ENCODE results near the gene GFER. TPM values are rescaled to one million over a fixed set of nuclear protein-coding genes. Genes with fewer than 3 reads are reported as not detected.

Gene GFER
- total and polyA plus RNA-seq, 5 donors from 2014 or later, result 18.4 to 45.5 (median 35.9) TPM

GRCh38 chr16:1942047-1942809 is 41.8 kb upstream of the GFER start:
- Mint-ChIP-seq H3K36me3 (no peaks in the 10 kb centered on the region), H3K4me1 (peaks cover 0 to 29% (median 9%) of the 10 kb centered on the region in 4 donors), H3K4me3 (peak overlapping the region; percentile 85 to 96 (median 88)), H3K9me3 (no peaks in the 10 kb centered on the region), H3K27ac (no peak overlapping the region), H3K27me3 (no peaks in the 10 kb centered on the region)
- no peaks in the 10 kb centered on the region for H3K9me3 ChIP-seq (ENCODE audit: control insufficient read depth in 2 of 2, low read length in 2 of 2)
- H3K36me3 ChIP-seq (ENCODE audit: control insufficient read depth, insufficient read depth, low read length), result peaks cover 8% of the 10 kb centered on the region
- peak overlapping the region; percentile 37 for H3K4me3 ChIP-seq (ENCODE audit: low read depth, low read length)
- no peaks in the 10 kb centered on the region for H3K27me3 ChIP-seq (ENCODE audit: control insufficient read depth, insufficient read depth, low read length)
- ATAC-seq (ENCODE audit: low read depth in 2 of 2) (no peak), DNase-seq (peak in 1 of 3 donors; percentile 61)
- H3K4me1 ChIP-seq (ENCODE audit: control insufficient read depth, insufficient read depth, low read length, poor library complexity, severe bottlenecking), result peaks cover 23% of the 10 kb centered on the region
- H3K27ac ChIP-seq (ENCODE audit: insufficient read depth, low read length, poor library complexity, severe bottlenecking), result no peak overlapping the region

GRCh38 chr16:1942810-1943726 is 40.9 kb upstream of the GFER start, which contains the start of gene MSRB1:
MSRB1 (minus strand) TSS chr16:1943199; CDS start chr16:1943156, 43 bp downstream.
- peak within 1 kb of the TSS in 2 of 3 donors; percentile 71 to 85 for H3K27ac Mint-ChIP-seq
- H3K36me3 ChIP-seq (ENCODE audit: control insufficient read depth, insufficient read depth, low read length), result peaks cover 8% of the 10 kb centered on the region
- peak; percentile 97 for ATAC-seq (ENCODE audit: low read depth in 2 of 2)
- peaks cover 5% of the 10 kb centered on the region for H3K27me3 Mint-ChIP-seq
- H3K27ac ChIP-seq (ENCODE audit: insufficient read depth, low read length, poor library complexity, severe bottlenecking), result peak within 1 kb of the TSS; percentile 72
- no peaks in the 10 kb centered on the region for H3K9me3 ChIP-seq (ENCODE audit: control insufficient read depth in 2 of 2, low read length in 2 of 2)
- H3K4me3 Mint-ChIP-seq, result peak within 1 kb of the TSS; percentile 85 to 96 (median 88)
- peaks cover 0 to 29% (median 9%) of the 10 kb centered on the region in 4 donors for H3K4me1 Mint-ChIP-seq
- DNase-seq, result peak; percentile 98 to 99 (median 99)
- H3K36me3 Mint-ChIP-seq, result no peaks in the 10 kb centered on the region
- H3K9me3 Mint-ChIP-seq, result no peaks in the 10 kb centered on the region
- no peaks in the 10 kb centered on the region for H3K27me3 ChIP-seq (ENCODE audit: control insufficient read depth, insufficient read depth, low read length)
- H3K4me3 ChIP-seq (ENCODE audit: low read depth, low read length), result peak within 1 kb of the TSS; percentile 79
- peaks cover 23% of the 10 kb centered on the region for H3K4me1 ChIP-seq (ENCODE audit: control insufficient read depth, insufficient read depth, low read length, poor library complexity, severe bottlenecking)

GRCh38 chr16:1944612-1945199 is 39.3 kb upstream of the GFER start:
- Mint-ChIP-seq H3K4me1 (peaks cover 0 to 29% (median 9%) of the 10 kb centered on the region in 4 donors), H3K27ac (peak overlapping the region in 1 of 3 donors; percentile 71), H3K36me3 (no peaks in the 10 kb centered on the region), H3K4me3 (peak overlapping the region; percentile 85 to 93 (median 88)), H3K27me3 (peaks cover 5% of the 10 kb centered on the region), H3K9me3 (no peaks in the 10 kb centered on the region)
- Histone ChIP-seq H3K9me3 (ENCODE audit: control insufficient read depth in 2 of 2, low read length in 2 of 2) (no peaks in the 10 kb centered on the region), H3K4me1 (ENCODE audit: control insufficient read depth, insufficient read depth, low read length, poor library complexity, severe bottlenecking) (peaks cover 23% of the 10 kb centered on the region), H3K27ac (ENCODE audit: insufficient read depth, low read length, poor library complexity, severe bottlenecking) (no peak overlapping the region), H3K4me3 (ENCODE audit: low read depth, low read length) (no peak overlapping the region), H3K36me3 (ENCODE audit: control insufficient read depth, insufficient read depth, low read length) (no peaks in the 10 kb centered on the region), H3K27me3 (ENCODE audit: control insufficient read depth, insufficient read depth, low read length) (no peaks in the 10 kb centered on the region)
- ATAC-seq (ENCODE audit: low read depth in 2 of 2) (no peak), DNase-seq (no peak)

- Mint-ChIP-seq H3K27ac (no peak overlapping the region), H3K9me3 (no peaks in the 10 kb centered on the region), H3K27me3 (peaks cover 5% of the 10 kb centered on the region), H3K4me3 (peak overlapping the region in 2 of 4 donors; percentile 35 to 38), H3K36me3 (no peaks in the 10 kb centered on the region), H3K4me1 (peaks cover 0 to 29% (median 9%) of the 10 kb centered on the region in 4 donors)
- no peaks in the 10 kb centered on the region for H3K27me3 ChIP-seq (ENCODE audit: control insufficient read depth, insufficient read depth, low read length)
- H3K4me1 ChIP-seq (ENCODE audit: control insufficient read depth, insufficient read depth, low read length, poor library complexity, severe bottlenecking), result peaks cover 23% of the 10 kb centered on the region
- ATAC-seq (ENCODE audit: low read depth in 2 of 2) (no peak), DNase-seq (no peak)
- no peaks in the 10 kb centered on the region for H3K9me3 ChIP-seq (ENCODE audit: control insufficient read depth in 2 of 2, low read length in 2 of 2)
- H3K4me3 ChIP-seq (ENCODE audit: low read depth, low read length), result no peak overlapping the region
- no peaks in the 10 kb centered on the region for H3K36me3 ChIP-seq (ENCODE audit: control insufficient read depth, insufficient read depth, low read length)
- H3K27ac ChIP-seq (ENCODE audit: insufficient read depth, low read length, poor library complexity, severe bottlenecking), result no peak overlapping the region
Observed at GRCh38 chr16:1945559-1946391, 38.2 kb upstream of the GFER start.

- no peak overlapping the region for H3K27ac ChIP-seq (ENCODE audit: insufficient read depth, low read length, poor library complexity, severe bottlenecking)
- no peaks in the 10 kb centered on the region for H3K9me3 ChIP-seq (ENCODE audit: control insufficient read depth in 2 of 2, low read length in 2 of 2)
- Mint-ChIP-seq H3K9me3 (no peaks in the 10 kb centered on the region), H3K4me3 (peak overlapping the region in 1 of 4 donors; percentile 28), H3K27ac (no peak overlapping the region), H3K27me3 (peaks cover 5% of the 10 kb centered on the region), H3K36me3 (no peaks in the 10 kb centered on the region), H3K4me1 (peaks cover 0 to 23% (median 8%) of the 10 kb centered on the region in 4 donors)
- peaks cover 19% of the 10 kb centered on the region for H3K4me1 ChIP-seq (ENCODE audit: control insufficient read depth, insufficient read depth, low read length, poor library complexity, severe bottlenecking)
- H3K36me3 ChIP-seq (ENCODE audit: control insufficient read depth, insufficient read depth, low read length), result no peaks in the 10 kb centered on the region
- ATAC-seq (ENCODE audit: low read depth in 2 of 2) (no peak), DNase-seq (no peak)
- H3K4me3 ChIP-seq (ENCODE audit: low read depth, low read length), result no peak overlapping the region
- H3K27me3 ChIP-seq (ENCODE audit: control insufficient read depth, insufficient read depth, low read length), result no peaks in the 10 kb centered on the region
Observed at GRCh38 chr16:1946495-1947368, 37.3 kb upstream of the GFER start.

- H3K4me3 Mint-ChIP-seq, result no peak overlapping the region
- Histone ChIP-seq H3K4me3 (ENCODE audit: low read depth, low read length) (no peak overlapping the region), H3K36me3 (ENCODE audit: control insufficient read depth, insufficient read depth, low read length) (no peaks in the 10 kb centered on the region), H3K9me3 (ENCODE audit: control insufficient read depth in 2 of 2, low read length in 2 of 2) (no peaks in the 10 kb centered on the region), H3K27ac (ENCODE audit: insufficient read depth, low read length, poor library complexity, severe bottlenecking) (no peak overlapping the region), H3K4me1 (ENCODE audit: control insufficient read depth, insufficient read depth, low read length, poor library complexity, severe bottlenecking) (peaks cover 13% of the 10 kb centered on the region), H3K27me3 (ENCODE audit: control insufficient read depth, insufficient read depth, low read length) (no peaks in the 10 kb centered on the region)
- H3K9me3 Mint-ChIP-seq, result no peaks in the 10 kb centered on the region
- peaks cover 0 to 17% (median 8%) of the 10 kb centered on the region in 4 donors for H3K4me1 Mint-ChIP-seq
- DNase-seq (no peak), ATAC-seq (ENCODE audit: low read depth in 2 of 2) (no peak)
- H3K27me3 Mint-ChIP-seq, result peaks cover 5% of the 10 kb centered on the region
- no peak overlapping the region for H3K27ac Mint-ChIP-seq
- H3K36me3 Mint-ChIP-seq, result no peaks in the 10 kb centered on the region
Observed at GRCh38 chr16:1947369-1947670, 36.7 kb upstream of the GFER start.

All from CD4-positive, CD25-positive, alpha-beta regulatory T cell (primary cell).